ENCODE measurements around the gene MAP3K9. TPM values are rescaled to one million over a fixed set of nuclear protein-coding genes. Genes with fewer than 3 reads are reported as not detected.

Gene MAP3K9
- total and polyA plus RNA-seq, 10 of the 15 experiments (the other 5 are each of a cell fraction or from before 2014, with no cell fraction given), result 0.48 to 7.9 (median 2.9) TPM

- FAIRE-seq (no peak), DNase-seq (ENCODE audit: low read depth, low spot score) (no peak), ATAC-seq (no peak)
- intact Hi-C loops (cut with micrococcal nuclease; ENCODE audit: unreplicated experiment) (no loop called here), in situ Hi-C loops (cut with MboI) (no loop called here)
- H3K4me1 ChIP-seq (ENCODE audit: control insufficient read depth, insufficient read depth, low read length), result no peaks in the 10 kb centered on the region
- no peaks in the 10 kb centered on the region for H3K27me3 ChIP-seq (replicated peaks in 1 of 2; ENCODE audit: control insufficient read depth in 2 of 2, insufficient read depth in 2 of 2, low read length in 1 of 2)
- H3K27ac ChIP-seq (ENCODE audit: control insufficient read depth, insufficient read depth), result no peak overlapping the region
- H3K9ac ChIP-seq (ENCODE audit: control insufficient read depth, insufficient read depth, low read length), result no peak overlapping the region
- ChIA-PET SMC1A (ENCODE audit: uncharacterized antibody, unreplicated experiment) (interaction anchor here (1.5 to 1.8 kb wide), 3 partner anchors 11 to 16 kb away, joined by 5 to 7 read pairs (median 6); no protein-coding TSS in a partner anchor), RAD21 (ENCODE audit: unreplicated experiment) (no interaction called here), CTCF (interaction anchor here (2.1 kb wide), 1 partner anchor 10 kb away, joined by 14 read pairs; no protein-coding TSS in a partner anchor), POLR2A (no interaction called here)
- H2AFZ ChIP-seq (ENCODE audit: control insufficient read depth, low read depth, low read length), result no peak overlapping the region
- H3K79me2 ChIP-seq (ENCODE audit: control insufficient read depth, insufficient read depth, low read length), result no peaks in the 10 kb centered on the region
- no peaks in the 10 kb centered on the region for H4K20me1 ChIP-seq (ENCODE audit: control insufficient read depth, insufficient read depth)
- no peak overlapping the region for H3K4me2 ChIP-seq (ENCODE audit: control insufficient read depth, insufficient read depth)
- TF ChIP-seq CEBPZ (IDR thresholded peaks at IDR 0.05; ENCODE audit: low read depth, low read length), result no peak
- TF ChIP-seq, protein P1, sequence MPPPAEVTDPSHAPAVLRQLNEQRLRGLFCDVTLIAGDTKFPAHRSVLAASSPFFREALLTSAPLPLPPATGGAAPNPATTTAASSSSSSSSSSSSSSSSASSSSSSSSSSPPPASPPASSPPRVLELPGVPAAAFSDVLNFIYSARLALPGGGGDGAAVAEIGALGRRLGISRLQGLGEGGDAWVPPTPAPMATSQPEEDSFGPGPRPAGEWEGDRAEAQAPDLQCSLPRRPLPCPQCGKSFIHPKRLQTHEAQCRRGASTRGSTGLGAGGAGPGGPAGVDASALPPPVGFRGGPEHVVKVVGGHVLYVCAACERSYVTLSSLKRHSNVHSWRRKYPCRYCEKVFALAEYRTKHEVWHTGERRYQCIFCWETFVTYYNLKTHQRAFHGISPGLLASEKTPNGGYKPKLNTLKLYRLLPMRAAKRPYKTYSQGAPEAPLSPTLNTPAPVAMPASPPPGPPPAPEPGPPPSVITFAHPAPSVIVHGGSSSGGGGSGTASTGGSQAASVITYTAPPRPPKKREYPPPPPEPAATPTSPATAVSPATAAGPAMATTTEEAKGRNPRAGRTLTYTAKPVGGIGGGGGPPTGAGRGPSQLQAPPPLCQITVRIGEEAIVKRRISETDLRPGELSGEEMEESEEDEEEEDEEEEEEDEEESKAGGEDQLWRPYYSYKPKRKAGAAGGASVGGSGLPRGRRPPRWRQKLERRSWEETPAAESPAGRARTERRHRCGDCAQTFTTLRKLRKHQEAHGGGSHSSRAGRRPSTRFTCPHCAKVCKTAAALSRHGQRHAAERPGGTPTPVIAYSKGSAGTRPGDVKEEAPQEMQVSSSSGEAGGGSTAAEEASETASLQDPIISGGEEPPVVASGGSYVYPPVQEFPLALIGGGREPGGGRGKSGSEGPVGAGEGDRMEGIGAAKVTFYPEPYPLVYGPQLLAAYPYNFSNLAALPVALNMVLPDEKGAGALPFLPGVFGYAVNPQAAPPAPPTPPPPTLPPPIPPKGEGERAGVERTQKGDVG (CRISPR knock-in tag; IDR thresholded peaks at IDR 0.05), result no peak
- TF ChIP-seq SIN3A (IDR thresholded peaks at IDR 0.05; ENCODE audit: low read depth, low read length), result no peak
- TF ChIP-seq SKIL (IDR thresholded peaks at IDR 0.05; ENCODE audit: low read depth, poor library complexity, severe bottlenecking), result no peak
- TF ChIP-seq TBL1XR1 (IDR thresholded peaks at IDR 0.05; ENCODE audit: low read depth, low read length), result no peak
- no peak for TF ChIP-seq NRF1 (conservative IDR thresholded peaks at IDR 0.05; ENCODE audit: low read depth, low read length)
- no peak for TF ChIP-seq NFYA (IDR thresholded peaks at IDR 0.05; ENCODE audit: borderline replicate concordance, low read depth, low read length)
- BruUV-seq (replicated peaks), result no TSS peak
- H3K9me3 ChIP-seq (replicated peaks; ENCODE audit: control insufficient read depth, insufficient read depth, low read length), result no peaks in the 10 kb centered on the region
- 70% methylated on average over 3 of the region's 3 CpGs for WGBS (ENCODE audit: insufficient coverage, insufficient replicate concordance, low lambda C conversion rate, missing lambda C conversion rate)
- H3K36me3 ChIP-seq (ENCODE audit: control insufficient read depth in 2 of 2, insufficient read depth in 2 of 2, low read length in 1 of 2), result no peaks in the 10 kb centered on the region; a peak in 1 of 4 replicates
- no peak overlapping the region for H3K4me3 ChIP-seq
These were observed 85.2 kb downstream of the MAP3K9 start for GRCh38 chr14:70724110-70724509.
